ENCODE measurements around the gene CGNL1.

Gene CGNL1

DNA sequence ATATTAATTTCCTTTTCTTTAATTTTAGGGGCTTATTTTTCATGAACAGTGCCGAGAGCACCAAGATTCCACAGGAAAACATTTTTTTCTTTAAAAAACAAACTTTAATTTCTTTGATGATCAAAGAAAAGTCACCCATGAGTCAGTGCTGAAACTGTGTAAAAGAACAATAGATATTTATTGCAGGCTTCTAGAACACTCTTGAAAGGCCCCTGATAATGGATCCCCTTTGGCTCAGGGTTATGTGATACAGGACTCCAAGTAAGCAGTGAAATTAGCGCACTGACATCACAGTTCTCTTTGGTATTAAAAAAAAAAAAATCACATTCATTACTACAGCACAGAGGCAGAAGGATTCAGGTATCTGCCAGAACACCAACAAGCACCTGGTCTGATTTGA is 149.3 kb downstream of the CGNL1 start:
- Histone ChIP-seq H3K36me3 (ENCODE audit: control insufficient read depth in 2 of 2, insufficient read depth in 1 of 2, low read length in 2 of 2) (no peaks in the 10 kb centered on the region), H3K27ac (ENCODE audit: extremely low read depth, low read depth, low read length) (no peak overlapping the region), H3K4me1 (ENCODE audit: control insufficient read depth, insufficient read depth, low read length) (no peaks in the 10 kb centered on the region), H3K9me3 (ENCODE audit: control insufficient read depth, insufficient read depth, low read depth, low read length) (no peaks in the 10 kb centered on the region), H3K4me3 (ENCODE audit: low read depth, low read length) (no peak overlapping the region)
- ChIA-PET CTCF (interaction anchor here (0.6 to 2.9 kb wide), 2 partner anchors 184 to 224 kb away, joined by 6 to 21 read pairs; no protein-coding TSS in a partner anchor), POLR2A (no interaction called here)
- TF ChIP-seq ZNF248 (tag by site-specific recombination; IDR thresholded peaks at IDR 0.05) (no peak), SP2 (tag by site-specific recombination; IDR thresholded peaks at IDR 0.05) (no peak), ZNF10 (tag by site-specific recombination; IDR thresholded peaks at IDR 0.05) (no peak), ZNF670 (tag by site-specific recombination; IDR thresholded peaks at IDR 0.05; ENCODE audit: low read depth) (no peak), ZNF513 (tag by site-specific recombination; IDR thresholded peaks at IDR 0.05) (no peak), ZNF549 (tag by site-specific recombination; IDR thresholded peaks at IDR 0.05) (no peak)

- Histone ChIP-seq H3K4me3 (ENCODE audit: low read depth, low read length) (no peak overlapping the region), H3K9me3 (ENCODE audit: control insufficient read depth, insufficient read depth, low read depth, low read length) (no peaks in the 10 kb centered on the region), H3K27ac (ENCODE audit: extremely low read depth, low read depth, low read length) (no peak overlapping the region), H3K36me3 (ENCODE audit: control insufficient read depth in 2 of 2, insufficient read depth in 1 of 2, low read length in 2 of 2) (no peaks in the 10 kb centered on the region), H3K4me1 (ENCODE audit: control insufficient read depth, insufficient read depth, low read length) (no peaks in the 10 kb centered on the region)
- ChIA-PET CTCF (interaction anchor here (3.0 to 6.0 kb wide), 2 partner anchors 180 to 185 kb away, joined by 24 to 201 read pairs; no protein-coding TSS in a partner anchor), POLR2A (no interaction called here)
- TF ChIP-seq ZNF121 (tag by site-specific recombination; IDR thresholded peaks at IDR 0.05): no peak
- no peak for TF ChIP-seq ZBTB48 (tag by site-specific recombination; IDR thresholded peaks at IDR 0.05)
- no peak for TF ChIP-seq ZNF654 (tag by site-specific recombination; IDR thresholded peaks at IDR 0.05; ENCODE audit: low read depth)
- TF ChIP-seq ZNF837 (tag by site-specific recombination; IDR thresholded peaks at IDR 0.05): no peak
- TF ChIP-seq ZNF302 (tag by site-specific recombination; IDR thresholded peaks at IDR 0.05; ENCODE audit: low read depth): no peak
- TF ChIP-seq ZFHX2 (tag by site-specific recombination; conservative IDR thresholded peaks at IDR 0.05): no peak
- TF ChIP-seq, protein P1, sequence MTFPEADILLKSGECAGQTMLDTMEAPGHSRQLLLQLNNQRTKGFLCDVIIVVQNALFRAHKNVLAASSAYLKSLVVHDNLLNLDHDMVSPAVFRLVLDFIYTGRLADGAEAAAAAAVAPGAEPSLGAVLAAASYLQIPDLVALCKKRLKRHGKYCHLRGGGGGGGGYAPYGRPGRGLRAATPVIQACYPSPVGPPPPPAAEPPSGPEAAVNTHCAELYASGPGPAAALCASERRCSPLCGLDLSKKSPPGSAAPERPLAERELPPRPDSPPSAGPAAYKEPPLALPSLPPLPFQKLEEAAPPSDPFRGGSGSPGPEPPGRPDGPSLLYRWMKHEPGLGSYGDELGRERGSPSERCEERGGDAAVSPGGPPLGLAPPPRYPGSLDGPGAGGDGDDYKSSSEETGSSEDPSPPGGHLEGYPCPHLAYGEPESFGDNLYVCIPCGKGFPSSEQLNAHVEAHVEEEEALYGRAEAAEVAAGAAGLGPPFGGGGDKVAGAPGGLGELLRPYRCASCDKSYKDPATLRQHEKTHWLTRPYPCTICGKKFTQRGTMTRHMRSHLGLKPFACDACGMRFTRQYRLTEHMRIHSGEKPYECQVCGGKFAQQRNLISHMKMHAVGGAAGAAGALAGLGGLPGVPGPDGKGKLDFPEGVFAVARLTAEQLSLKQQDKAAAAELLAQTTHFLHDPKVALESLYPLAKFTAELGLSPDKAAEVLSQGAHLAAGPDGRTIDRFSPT (tag by site-specific recombination; IDR thresholded peaks at IDR 0.05): no peak
- no peak for TF ChIP-seq ZNF558 (tag by site-specific recombination; IDR thresholded peaks at IDR 0.05)
- no peak for TF ChIP-seq ZNF600 (tag by site-specific recombination; IDR thresholded peaks at IDR 0.05)
- no peak for TF ChIP-seq ZNF670 (tag by site-specific recombination; IDR thresholded peaks at IDR 0.05; ENCODE audit: low read depth)
- no peak for TF ChIP-seq TSHZ1 (tag by site-specific recombination; IDR thresholded peaks at IDR 0.05; ENCODE audit: borderline replicate concordance)
- no peak for TF ChIP-seq ZNF292 (tag by site-specific recombination; IDR thresholded peaks at IDR 0.05; ENCODE audit: borderline replicate concordance, low read depth)
- TF ChIP-seq OSR2 (tag by site-specific recombination; IDR thresholded peaks at IDR 0.05): no peak
These were observed 149.8 kb downstream of the CGNL1 start for GRCh38 chr15:57526076-57526475.
